ENCODE data around the gene IL6. TPM values are rescaled to one million over a fixed set of nuclear protein-coding genes. Genes with fewer than 3 reads are reported as not detected.
"Not testable (repeated sequence)": the region's sequence is repeated elsewhere in the genome, so short reads cannot be mapped to it uniquely, and the experiment has no call there.

The IL6 gene
- total and polyA plus RNA-seq, 9 of the 15 experiments (the other 6 are each of a cell fraction or from before 2014, with no cell fraction given), result 0.76 to 2.9 (median 1.5) TPM

DNA sequence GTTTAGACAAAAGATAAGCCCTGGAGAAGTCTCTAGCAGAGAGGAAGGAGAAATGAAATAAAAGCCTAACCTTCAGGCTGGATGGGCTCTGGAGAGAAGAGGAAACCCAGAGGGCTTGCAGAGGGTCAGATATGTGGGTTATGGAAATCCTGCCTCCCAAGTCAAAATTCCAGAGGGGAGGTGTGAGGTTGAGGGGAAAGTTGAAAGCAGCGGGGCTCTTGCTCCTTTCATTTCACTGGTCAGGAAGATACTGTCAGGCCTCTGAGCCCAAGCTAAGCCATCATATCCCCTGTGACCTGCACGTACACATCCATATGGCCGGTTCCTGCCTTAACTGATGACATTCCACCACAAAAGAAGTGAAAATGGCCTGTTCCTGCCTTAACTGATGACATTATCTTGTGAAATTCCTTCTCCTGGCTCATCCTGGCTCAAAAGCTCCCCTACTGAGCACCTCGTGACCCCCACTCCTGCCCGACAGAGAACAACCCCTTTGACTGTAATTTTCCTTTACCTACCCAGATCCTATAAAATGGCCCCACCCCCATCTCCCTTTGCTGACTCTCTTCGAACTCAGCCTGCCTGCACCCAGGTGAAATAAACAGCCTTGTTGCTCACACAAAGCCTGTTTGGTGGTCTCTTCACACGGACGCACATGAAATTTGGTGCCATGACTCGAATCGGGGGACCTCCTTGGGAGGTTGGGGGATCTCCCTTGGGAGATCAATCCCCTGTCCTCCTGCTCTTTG, 23.7 kb upstream of the IL6 start (continued):
- TF ChIP-seq, protein P1, sequence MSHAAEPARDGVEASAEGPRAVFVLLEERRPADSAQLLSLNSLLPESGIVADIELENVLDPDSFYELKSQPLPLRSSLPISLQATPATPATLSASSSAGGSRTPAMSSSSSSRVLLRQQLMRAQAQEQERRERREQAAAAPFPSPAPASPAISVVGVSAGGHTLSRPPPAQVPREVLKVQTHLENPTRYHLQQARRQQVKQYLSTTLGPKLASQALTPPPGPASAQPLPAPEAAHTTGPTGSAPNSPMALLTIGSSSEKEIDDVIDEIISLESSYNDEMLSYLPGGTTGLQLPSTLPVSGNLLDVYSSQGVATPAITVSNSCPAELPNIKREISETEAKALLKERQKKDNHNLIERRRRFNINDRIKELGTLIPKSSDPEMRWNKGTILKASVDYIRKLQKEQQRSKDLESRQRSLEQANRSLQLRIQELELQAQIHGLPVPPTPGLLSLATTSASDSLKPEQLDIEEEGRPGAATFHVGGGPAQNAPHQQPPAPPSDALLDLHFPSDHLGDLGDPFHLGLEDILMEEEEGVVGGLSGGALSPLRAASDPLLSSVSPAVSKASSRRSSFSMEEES (CRISPR knock-in tag; IDR thresholded peaks at IDR 0.05), result peak; percentile 23; the same call in 1 of the 2 replicates
- TF ChIP-seq, protein P2, sequence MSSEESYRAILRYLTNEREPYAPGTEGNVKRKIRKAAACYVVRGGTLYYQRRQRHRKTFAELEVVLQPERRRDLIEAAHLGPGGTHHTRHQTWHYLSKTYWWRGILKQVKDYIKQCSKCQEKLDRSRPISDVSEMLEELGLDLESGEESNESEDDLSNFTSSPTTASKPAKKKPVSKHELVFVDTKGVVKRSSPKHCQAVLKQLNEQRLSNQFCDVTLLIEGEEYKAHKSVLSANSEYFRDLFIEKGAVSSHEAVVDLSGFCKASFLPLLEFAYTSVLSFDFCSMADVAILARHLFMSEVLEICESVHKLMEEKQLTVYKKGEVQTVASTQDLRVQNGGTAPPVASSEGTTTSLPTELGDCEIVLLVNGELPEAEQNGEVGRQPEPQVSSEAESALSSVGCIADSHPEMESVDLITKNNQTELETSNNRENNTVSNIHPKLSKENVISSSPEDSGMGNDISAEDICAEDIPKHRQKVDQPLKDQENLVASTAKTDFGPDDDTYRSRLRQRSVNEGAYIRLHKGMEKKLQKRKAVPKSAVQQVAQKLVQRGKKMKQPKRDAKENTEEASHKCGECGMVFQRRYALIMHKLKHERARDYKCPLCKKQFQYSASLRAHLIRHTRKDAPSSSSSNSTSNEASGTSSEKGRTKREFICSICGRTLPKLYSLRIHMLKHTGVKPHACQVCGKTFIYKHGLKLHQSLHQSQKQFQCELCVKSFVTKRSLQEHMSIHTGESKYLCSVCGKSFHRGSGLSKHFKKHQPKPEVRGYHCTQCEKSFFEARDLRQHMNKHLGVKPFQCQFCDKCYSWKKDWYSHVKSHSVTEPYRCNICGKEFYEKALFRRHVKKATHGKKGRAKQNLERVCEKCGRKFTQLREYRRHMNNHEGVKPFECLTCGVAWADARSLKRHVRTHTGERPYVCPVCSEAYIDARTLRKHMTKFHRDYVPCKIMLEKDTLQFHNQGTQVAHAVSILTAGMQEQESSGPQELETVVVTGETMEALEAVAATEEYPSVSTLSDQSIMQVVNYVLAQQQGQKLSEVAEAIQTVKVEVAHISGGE (CRISPR knock-in tag; IDR thresholded peaks at IDR 0.05), result peak in 1 of 3 experiments; percentile 41; a peak in 2 of 6 replicates
- TF ChIP-seq SMAD4 (CRISPR knock-in tag; conservative IDR thresholded peaks at IDR 0.05) (peak; percentile 79), DDX20 (tag; IDR thresholded peaks at IDR 0.05; ENCODE audit: low read depth) (0 out of 2 replicates have a peak, but pooled peaks have one; percentile 34), NR2C1 (tag; IDR thresholded peaks at IDR 0.05) (peak; percentile 35; the same call in 1 of the 2 replicates), CHD1 (IDR thresholded peaks at IDR 0.05; ENCODE audit: low read length) (peak; percentile 21), NFRKB (IDR thresholded peaks at IDR 0.05; ENCODE audit: low read depth) (peak; percentile 58)
- TF ChIP-seq, protein P3, sequence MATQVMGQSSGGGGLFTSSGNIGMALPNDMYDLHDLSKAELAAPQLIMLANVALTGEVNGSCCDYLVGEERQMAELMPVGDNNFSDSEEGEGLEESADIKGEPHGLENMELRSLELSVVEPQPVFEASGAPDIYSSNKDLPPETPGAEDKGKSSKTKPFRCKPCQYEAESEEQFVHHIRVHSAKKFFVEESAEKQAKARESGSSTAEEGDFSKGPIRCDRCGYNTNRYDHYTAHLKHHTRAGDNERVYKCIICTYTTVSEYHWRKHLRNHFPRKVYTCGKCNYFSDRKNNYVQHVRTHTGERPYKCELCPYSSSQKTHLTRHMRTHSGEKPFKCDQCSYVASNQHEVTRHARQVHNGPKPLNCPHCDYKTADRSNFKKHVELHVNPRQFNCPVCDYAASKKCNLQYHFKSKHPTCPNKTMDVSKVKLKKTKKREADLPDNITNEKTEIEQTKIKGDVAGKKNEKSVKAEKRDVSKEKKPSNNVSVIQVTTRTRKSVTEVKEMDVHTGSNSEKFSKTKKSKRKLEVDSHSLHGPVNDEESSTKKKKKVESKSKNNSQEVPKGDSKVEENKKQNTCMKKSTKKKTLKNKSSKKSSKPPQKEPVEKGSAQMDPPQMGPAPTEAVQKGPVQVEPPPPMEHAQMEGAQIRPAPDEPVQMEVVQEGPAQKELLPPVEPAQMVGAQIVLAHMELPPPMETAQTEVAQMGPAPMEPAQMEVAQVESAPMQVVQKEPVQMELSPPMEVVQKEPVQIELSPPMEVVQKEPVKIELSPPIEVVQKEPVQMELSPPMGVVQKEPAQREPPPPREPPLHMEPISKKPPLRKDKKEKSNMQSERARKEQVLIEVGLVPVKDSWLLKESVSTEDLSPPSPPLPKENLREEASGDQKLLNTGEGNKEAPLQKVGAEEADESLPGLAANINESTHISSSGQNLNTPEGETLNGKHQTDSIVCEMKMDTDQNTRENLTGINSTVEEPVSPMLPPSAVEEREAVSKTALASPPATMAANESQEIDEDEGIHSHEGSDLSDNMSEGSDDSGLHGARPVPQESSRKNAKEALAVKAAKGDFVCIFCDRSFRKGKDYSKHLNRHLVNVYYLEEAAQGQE (IDR thresholded peaks at IDR 0.05; ENCODE audit: borderline replicate concordance), result not testable (repeated sequence)
- TF ChIP-seq, protein P3 (CRISPR knock-in tag; IDR thresholded peaks at IDR 0.05; ENCODE audit: low read depth), result peak; percentile 64; the same call in 1 of the 2 replicates
- TF ChIP-seq NR2C1 (IDR thresholded peaks at IDR 0.05), result not testable (repeated sequence)
- TF ChIP-seq, protein P4, sequence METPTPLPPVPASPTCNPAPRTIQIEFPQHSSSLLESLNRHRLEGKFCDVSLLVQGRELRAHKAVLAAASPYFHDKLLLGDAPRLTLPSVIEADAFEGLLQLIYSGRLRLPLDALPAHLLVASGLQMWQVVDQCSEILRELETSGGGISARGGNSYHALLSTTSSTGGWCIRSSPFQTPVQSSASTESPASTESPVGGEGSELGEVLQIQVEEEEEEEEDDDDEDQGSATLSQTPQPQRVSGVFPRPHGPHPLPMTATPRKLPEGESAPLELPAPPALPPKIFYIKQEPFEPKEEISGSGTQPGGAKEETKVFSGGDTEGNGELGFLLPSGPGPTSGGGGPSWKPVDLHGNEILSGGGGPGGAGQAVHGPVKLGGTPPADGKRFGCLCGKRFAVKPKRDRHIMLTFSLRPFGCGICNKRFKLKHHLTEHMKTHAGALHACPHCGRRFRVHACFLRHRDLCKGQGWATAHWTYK (CRISPR knock-in tag; IDR thresholded peaks at IDR 0.05), result peak; percentile 82
